HepG2 (cell line): ENCODE measurements around the gene HYDIN. TPM values are rescaled to one million over a fixed set of nuclear protein-coding genes. Genes with fewer than 3 reads are reported as not detected.

Experiments used
- ATAD3A ChIP-seq: sonication (generic); formaldehyde crosslinking; IDR thresholded peaks from 2 replicates; pipeline ENCODE4 v1.4.0; 2020; ENCODE audit warnings: missing genetic modification reagents
- BRD4 ChIP-seq: sonication (generic); formaldehyde crosslinking; IDR thresholded peaks from 2 replicates; pipeline ENCODE4 v1.4.0; 2020; ENCODE audit warnings: missing genetic modification reagents
- ESRRA ChIP-seq: sonication (generic); formaldehyde crosslinking; IDR thresholded peaks from 2 replicates; pipeline ENCODE4 v1.5.1; 2020; ENCODE audit warnings: mild to moderate bottlenecking, low read depth, missing genetic modification reagents
- FOSL1 ChIP-seq: sonication (generic); formaldehyde crosslinking; IDR thresholded peaks from 2 replicates; pipeline ENCODE4 v1.9.0; 2021; ENCODE audit warnings: missing genetic modification reagents, borderline replicate concordance
- HNF4A ChIP-seq: sonication (generic); formaldehyde crosslinking; IDR thresholded peaks from 2 replicates; pipeline ENCODE4 v1.4.0; 2020; ENCODE audit warnings: missing genetic modification reagents
- MAFG ChIP-seq: sonication (generic); formaldehyde crosslinking; IDR thresholded peaks from 2 replicates; pipeline ENCODE4 v1.5.1; 2020; ENCODE audit warnings: mild to moderate bottlenecking, missing genetic modification reagents
- MXD3 ChIP-seq: IDR thresholded peaks from 2 replicates; pipeline ENCODE4 v1.6.1; 2016; ENCODE audit warnings: mild to moderate bottlenecking, missing biosample characterization, missing genetic modification reagents
- NAIF1 ChIP-seq: sonication (generic); formaldehyde crosslinking; IDR thresholded peaks from 2 replicates; pipeline ENCODE4 v1.5.0; 2020; ENCODE audit warnings: mild to moderate bottlenecking, missing genetic modification reagents, borderline replicate concordance
- PAX8 ChIP-seq: sonication (generic); formaldehyde crosslinking; IDR thresholded peaks from 2 replicates; pipeline ENCODE4 v1.8.0; 2022; ENCODE audit warnings: mild to moderate bottlenecking, missing genetic modification reagents, borderline replicate concordance
- RAD51 ChIP-seq: fragments of 450-650 bp; IDR thresholded peaks from 2 replicates; pipeline ENCODE4 v1.6.1; 2016; ENCODE audit warnings: borderline replicate concordance
- RARG ChIP-seq: sonication (generic); formaldehyde crosslinking; IDR thresholded peaks from 2 replicates; pipeline ENCODE4 v1.4.0; 2020; ENCODE audit warnings: low read depth, mild to moderate bottlenecking, missing genetic modification reagents
- SCMH1 ChIP-seq: sonication (generic); formaldehyde crosslinking; IDR thresholded peaks from 2 replicates; pipeline ENCODE4 v1.9.0; 2021; ENCODE audit warnings: missing genetic modification reagents, mild to moderate bottlenecking, borderline replicate concordance
- SKI ChIP-seq: fragments of 450-650 bp; IDR thresholded peaks from one replicate; pipeline ENCODE4 v1.6.1; 2018; ENCODE audit warnings: mild to moderate bottlenecking; ENCODE audit not compliant: partially characterized antibody
- SMAD3 ChIP-seq: sonication (generic); formaldehyde crosslinking; IDR thresholded peaks from 2 replicates; pipeline ENCODE4 v1.4.0; 2020; ENCODE audit warnings: missing genetic modification reagents
- THYN1 ChIP-seq: sonication (generic); formaldehyde crosslinking; IDR thresholded peaks from 2 replicates; pipeline ENCODE4 v1.8.1; 2023; ENCODE audit warnings: low read depth, mild to moderate bottlenecking, moderate library complexity, missing genetic modification reagents, borderline replicate concordance
- TIGD3 ChIP-seq: sonication (generic); formaldehyde crosslinking; IDR thresholded peaks from 2 replicates; pipeline ENCODE4 v1.5.1; 2020; ENCODE audit warnings: mild to moderate bottlenecking, missing genetic modification reagents, borderline replicate concordance
- ZNF335 ChIP-seq: sonication (generic); formaldehyde crosslinking; IDR thresholded peaks from 2 replicates; pipeline ENCODE4 v1.4.0; 2020; ENCODE audit warnings: missing genetic modification reagents
- ZNF451 ChIP-seq: sonication (generic); formaldehyde crosslinking; IDR thresholded peaks from 2 replicates; pipeline ENCODE4 v1.5.0; 2020; ENCODE audit warnings: mild to moderate bottlenecking, missing genetic modification reagents
- ZNF530 ChIP-seq: sonication (generic); formaldehyde crosslinking; IDR thresholded peaks from 2 replicates; pipeline ENCODE4 v1.5.0; 2020; ENCODE audit warnings: low read depth, mild to moderate bottlenecking, missing genetic modification reagents
- ZNF839 ChIP-seq: sonication (generic); formaldehyde crosslinking; IDR thresholded peaks from 2 replicates; pipeline ENCODE4 v1.4.0; 2020; ENCODE audit warnings: missing genetic modification reagents, mild to moderate bottlenecking, borderline replicate concordance
- polyA plus RNA-seq, 8 experiments: library from polyadenylated mRNA; depleted of rRNA in 3 of 8; stranded (reverse) in 7 of 8; unstranded in 1 of 8; fragments of >200 nt; fragmentation: Illumina TruSeq in 4 of 8; extraction: Trizol in 4 of 8; gene quantifications; 2 replicates each; pipeline versions ENCODE4 v1.2.1 to v1.2.3, GENCODE V29; 2011 to 2016; ENCODE audit warnings: low read depth in 4 of 8, missing spikeins in 1 of 8, mixed read lengths in 1 of 8; ENCODE audit not compliant: insufficient read depth in 1 of 8
- total RNA-seq, 5 experiments: library from RNA; depleted of rRNA; stranded (reverse); fragments of >200 nt; fragmentation: Illumina TruSeq; extraction: Trizol; gene quantifications; 2 replicates each; pipeline ENCODE4 v1.2.3, GENCODE V29; 2016; ENCODE audit warnings: low read depth in 1 of 5
- TF ChIP-seq, protein P1 (sequence below): sonication (generic); formaldehyde crosslinking; IDR thresholded peaks from 2 replicates; pipeline ENCODE4 v1.4.0; 2020; ENCODE audit warnings: missing genetic modification reagents
- TF ChIP-seq, protein P2 (sequence below): sonication (generic); formaldehyde crosslinking; IDR thresholded peaks from 2 replicates; pipeline ENCODE4 v1.5.1; 2020; ENCODE audit warnings: missing genetic modification reagents, mild to moderate bottlenecking, borderline replicate concordance
- TF ChIP-seq, protein P3 (sequence below): IDR thresholded peaks from 2 replicates; pipeline ENCODE4 v1.6.1; 2016

The HYDIN gene
- total and polyA plus RNA-seq, 2 of the 13 experiments (the other 11 are each of a cell fraction or from before 2014, with no cell fraction given): not detected

DNA sequence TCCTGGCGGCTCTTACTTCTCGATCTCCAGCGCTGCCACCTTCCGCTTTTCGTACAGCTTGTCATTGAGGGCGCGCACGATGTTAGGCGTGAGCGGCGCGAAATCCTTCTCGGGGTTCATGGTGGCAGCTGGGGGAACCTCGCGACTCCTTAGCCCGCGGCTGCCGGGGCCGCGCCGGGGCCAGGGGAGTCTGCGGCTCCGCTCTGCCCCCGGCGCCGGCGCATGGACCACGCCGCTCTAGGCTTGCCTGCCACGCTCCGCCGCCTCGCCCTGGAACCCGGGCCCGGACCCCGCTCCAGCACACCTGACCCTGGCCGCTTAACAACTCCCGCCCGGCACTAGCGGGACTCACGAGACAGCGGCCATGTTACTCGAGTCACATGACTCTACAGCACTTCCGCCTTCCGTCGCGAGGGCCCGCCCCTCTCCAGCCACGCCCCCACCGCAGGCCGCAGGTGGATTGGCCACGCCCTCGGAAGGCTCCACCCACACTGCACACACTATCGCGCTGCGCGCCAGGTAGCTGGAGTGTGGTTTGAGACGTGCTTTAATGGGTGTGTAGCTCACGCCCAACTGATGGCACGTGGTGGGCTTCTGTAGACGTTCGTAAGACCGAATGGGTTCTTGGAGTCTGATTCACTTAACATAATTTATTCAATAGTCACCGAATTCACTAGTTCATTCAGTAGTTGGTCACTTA is 429.6 kb downstream of the HYDIN start, which contains the start of gene VAC14 (continued):
- TF ChIP-seq SCMH1 (CRISPR knock-in tag) (no peak), HNF4A (no peak), MAFG (CRISPR knock-in tag) (no peak), TIGD3 (CRISPR knock-in tag) (no peak), SKI (peak; percentile 10), PAX8 (CRISPR knock-in tag) (no peak), FOSL1 (CRISPR knock-in tag) (no peak), ZNF839 (CRISPR knock-in tag) (0 out of 2 replicates have a peak, but pooled peaks have one; percentile 67), NAIF1 (no peak), ATAD3A (CRISPR knock-in tag) (no peak), RAD51 (peak; percentile 90), BRD4 (CRISPR knock-in tag) (no peak), ZNF335 (CRISPR knock-in tag) (peak; percentile 88), MXD3 (CRISPR knock-in tag) (peak; percentile 85), ESRRA (CRISPR knock-in tag) (0 out of 2 replicates have a peak, but pooled peaks have one; percentile 35), ZNF451 (no peak), RARG (0 out of 2 replicates have a peak, but pooled peaks have one; percentile 34), ZNF530 (CRISPR knock-in tag) (no peak), THYN1 (no peak), SMAD3 (CRISPR knock-in tag) (no peak)
- TF ChIP-seq, protein P1, sequence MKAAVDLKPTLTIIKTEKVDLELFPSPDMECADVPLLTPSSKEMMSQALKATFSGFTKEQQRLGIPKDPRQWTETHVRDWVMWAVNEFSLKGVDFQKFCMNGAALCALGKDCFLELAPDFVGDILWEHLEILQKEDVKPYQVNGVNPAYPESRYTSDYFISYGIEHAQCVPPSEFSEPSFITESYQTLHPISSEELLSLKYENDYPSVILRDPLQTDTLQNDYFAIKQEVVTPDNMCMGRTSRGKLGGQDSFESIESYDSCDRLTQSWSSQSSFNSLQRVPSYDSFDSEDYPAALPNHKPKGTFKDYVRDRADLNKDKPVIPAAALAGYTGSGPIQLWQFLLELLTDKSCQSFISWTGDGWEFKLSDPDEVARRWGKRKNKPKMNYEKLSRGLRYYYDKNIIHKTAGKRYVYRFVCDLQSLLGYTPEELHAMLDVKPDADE (CRISPR knock-in tag): no peak
- TF ChIP-seq, protein P2, sequence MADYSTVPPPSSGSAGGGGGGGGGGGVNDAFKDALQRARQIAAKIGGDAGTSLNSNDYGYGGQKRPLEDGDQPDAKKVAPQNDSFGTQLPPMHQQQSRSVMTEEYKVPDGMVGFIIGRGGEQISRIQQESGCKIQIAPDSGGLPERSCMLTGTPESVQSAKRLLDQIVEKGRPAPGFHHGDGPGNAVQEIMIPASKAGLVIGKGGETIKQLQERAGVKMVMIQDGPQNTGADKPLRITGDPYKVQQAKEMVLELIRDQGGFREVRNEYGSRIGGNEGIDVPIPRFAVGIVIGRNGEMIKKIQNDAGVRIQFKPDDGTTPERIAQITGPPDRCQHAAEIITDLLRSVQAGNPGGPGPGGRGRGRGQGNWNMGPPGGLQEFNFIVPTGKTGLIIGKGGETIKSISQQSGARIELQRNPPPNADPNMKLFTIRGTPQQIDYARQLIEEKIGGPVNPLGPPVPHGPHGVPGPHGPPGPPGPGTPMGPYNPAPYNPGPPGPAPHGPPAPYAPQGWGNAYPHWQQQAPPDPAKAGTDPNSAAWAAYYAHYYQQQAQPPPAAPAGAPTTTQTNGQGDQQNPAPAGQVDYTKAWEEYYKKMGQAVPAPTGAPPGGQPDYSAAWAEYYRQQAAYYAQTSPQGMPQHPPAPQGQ (CRISPR knock-in tag): no peak
- TF ChIP-seq, protein P3, sequence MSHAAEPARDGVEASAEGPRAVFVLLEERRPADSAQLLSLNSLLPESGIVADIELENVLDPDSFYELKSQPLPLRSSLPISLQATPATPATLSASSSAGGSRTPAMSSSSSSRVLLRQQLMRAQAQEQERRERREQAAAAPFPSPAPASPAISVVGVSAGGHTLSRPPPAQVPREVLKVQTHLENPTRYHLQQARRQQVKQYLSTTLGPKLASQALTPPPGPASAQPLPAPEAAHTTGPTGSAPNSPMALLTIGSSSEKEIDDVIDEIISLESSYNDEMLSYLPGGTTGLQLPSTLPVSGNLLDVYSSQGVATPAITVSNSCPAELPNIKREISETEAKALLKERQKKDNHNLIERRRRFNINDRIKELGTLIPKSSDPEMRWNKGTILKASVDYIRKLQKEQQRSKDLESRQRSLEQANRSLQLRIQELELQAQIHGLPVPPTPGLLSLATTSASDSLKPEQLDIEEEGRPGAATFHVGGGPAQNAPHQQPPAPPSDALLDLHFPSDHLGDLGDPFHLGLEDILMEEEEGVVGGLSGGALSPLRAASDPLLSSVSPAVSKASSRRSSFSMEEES (CRISPR knock-in tag): peak; percentile 97
